Endothelial cell of umbilical vein (primary cell): ENCODE results near the gene PRG2.
A peak's percentile ranks its signal among the peaks of the same experiment; 100 is the strongest.

Source experiments
- CTCF ChIP-seq, 2 donors: IDR thresholded peaks; 1 replicate in 1 of 2; 2 replicates in 1 of 2; pipeline ENCODE4 v1.5.1; 2011; ENCODE audit warnings: low read length in 2 of 2, mild to moderate bottlenecking in 2 of 2, moderate library complexity in 2 of 2, control low read depth in 1 of 2, inconsistent platforms in 1 of 2, low read depth in 1 of 2; ENCODE audit not compliant: insufficient read depth in 1 of 2; ENCODE audit errors: extremely low read depth in 1 of 2
- EZH2 ChIP-seq: IDR thresholded peaks from 2 replicates; pipeline ENCODE4 v1.6.1; 2012; ENCODE audit warnings: borderline replicate concordance, low read depth, mild to moderate bottlenecking, moderate library complexity, low read length, inconsistent platforms; ENCODE audit not compliant: severe bottlenecking
- FOS ChIP-seq: IDR thresholded peaks from 2 replicates; pipeline ENCODE4 v1.6.1; 2011; ENCODE audit warnings: mild to moderate bottlenecking, low read length, moderate library complexity, borderline replicate concordance; ENCODE audit not compliant: insufficient read depth
- MAX ChIP-seq: IDR thresholded peaks from 2 replicates; pipeline ENCODE4 v1.6.1; 2011; ENCODE audit not compliant: insufficient read depth, insufficient read length
- MYC ChIP-seq: IDR thresholded peaks from one replicate; pipeline ENCODE4 v1.6.1; 2011; ENCODE audit warnings: mild to moderate bottlenecking, low read depth, low read length
- POLR2A ChIP-seq: IDR thresholded peaks from 2 replicates; pipeline ENCODE4 v1.6.1; 2012; ENCODE audit warnings: low read depth, mild to moderate bottlenecking, control low read depth, low read length
- POLR2AphosphoS5 ChIP-seq: IDR thresholded peaks from 2 replicates; pipeline ENCODE4 v1.6.1; 2012; ENCODE audit warnings: low read depth, mild to moderate bottlenecking, control low read depth, low read length, moderate library complexity; ENCODE audit not compliant: insufficient read depth

GRCh38 chr11:57349491-57350274 lies 40.8 kb downstream of the PRG2 start:
- TF ChIP-seq EZH2 (no peak), POLR2AphosphoS5 (no peak), CTCF (IDR thresholded peaks at IDR 0.05; ENCODE audit: extremely low read depth in 1 of 2, insufficient read depth in 1 of 2, low read depth in 1 of 2, low read length in 2 of 2) (peak; percentile 88 to 97), POLR2A (no peak), MAX (no peak), FOS (no peak), MYC (no peak)
